Thymus (tissue), 11 donors: Measurements from ENCODE around the gene PPARD. TPM values are rescaled to one million over a fixed set of nuclear protein-coding genes. Genes with fewer than 3 reads are reported as not detected.

Experiments
- DNase-seq, 9 donors: peaks; one replicate each; pipeline ENCODE4 v3.0.0-alpha.2; 2013; ENCODE audit warnings: low spot score in 9 of 9, low read depth in 6 of 9, missing footprints in 1 of 9
- H3K27ac ChIP-seq, 2 donors: one replicate each; pipeline ENCODE4 v1.5.1; 2013; ENCODE audit warnings: control low read depth in 1 of 2, low read depth in 1 of 2, low read length in 1 of 2, mild to moderate bottlenecking in 1 of 2, moderate library complexity in 1 of 2
- H3K27me3 ChIP-seq, 2 donors: one replicate each; pipeline ENCODE4 v1.5.1; 2013; ENCODE audit warnings: low read length in 1 of 2; ENCODE audit not compliant: control insufficient read depth in 2 of 2, insufficient read depth in 1 of 2
- H3K36me3 ChIP-seq, 2 donors: one replicate each; pipeline ENCODE4 v1.5.1; 2013; ENCODE audit warnings: low read length in 1 of 2, mild to moderate bottlenecking in 1 of 2, moderate library complexity in 1 of 2; ENCODE audit not compliant: control insufficient read depth in 2 of 2, insufficient read depth in 2 of 2
- H3K4me1 ChIP-seq, 2 donors: one replicate each; pipeline ENCODE4 v1.5.1; 2013; ENCODE audit warnings: low read length in 2 of 2; ENCODE audit not compliant: control insufficient read depth in 2 of 2, insufficient read depth in 2 of 2
- H3K4me3 ChIP-seq, 2 donors: one replicate each; pipeline ENCODE4 v1.5.1; 2013; ENCODE audit warnings: low read length in 2 of 2, control low read depth in 1 of 2, mild to moderate bottlenecking in 1 of 2
- H3K9me3 ChIP-seq, 2 donors: one replicate each; pipeline ENCODE4 v1.5.1; 2013; ENCODE audit warnings: low read length in 1 of 2, mild to moderate bottlenecking in 1 of 2; ENCODE audit not compliant: control insufficient read depth in 2 of 2, insufficient read depth in 1 of 2
- WGBS: extraction: QIAGEN DNeasy Blood & Tissue Kit; methylation state at CpG from one replicate; pipeline ENCODE4 v1.1.7; 2013; 5-methylcytosine and 5-hydroxymethylcytosine counted together
- polyA plus RNA-seq: library from polyadenylated mRNA; stranded (reverse); fragments of 200-250 nt; gene quantifications from one replicate; pipeline ENCODE4 v1.2.3, GENCODE V29; 2013
- total RNA-seq: library from RNA; stranded (reverse); fragments of 120-200 nt; gene quantifications from one replicate; pipeline ENCODE4 v1.2.4, GENCODE V29; 2013
- donor health status: healthy.

Gene PPARD
- total and polyA plus RNA-seq, 2 donors = 2.3 to 15.8 TPM

- no peak for DNase-seq
- Histone ChIP-seq H3K4me1 (peaks cover 9 to 14% of the 10 kb centered on the region in 2 donors), H3K36me3 (no peaks in the 10 kb centered on the region), H3K27me3 (no peaks in the 10 kb centered on the region), H3K27ac (no peak overlapping the region), H3K9me3 (no peaks in the 10 kb centered on the region), H3K4me3 (no peak overlapping the region)
- WGBS = 53% methylated on average over 9 of the region's 9 CpGs
Observed at GRCh38 chr6:35370785-35371493, 28.6 kb downstream of the PPARD start.

GRCh38 chr6:35371494-35372262, 29.3 kb downstream of the PPARD start:
- 92% methylated on average over 8 of the region's 8 CpGs for WGBS
- Histone ChIP-seq H3K27me3 (no peaks in the 10 kb centered on the region), H3K9me3 (no peaks in the 10 kb centered on the region), H3K36me3 (no peaks in the 10 kb centered on the region), H3K4me1 (peaks cover 9 to 14% of the 10 kb centered on the region in 2 donors), H3K27ac (no peak overlapping the region), H3K4me3 (no peak overlapping the region)
- no peak for DNase-seq

GRCh38 chr6:35372633-35373032, 30.3 kb downstream of the PPARD start:
- peaks cover 9 to 14% of the 10 kb centered on the region in 2 donors for H3K4me1 ChIP-seq
- no peaks in the 10 kb centered on the region for H3K9me3 ChIP-seq
- no peaks in the 10 kb centered on the region for H3K27me3 ChIP-seq
- H3K4me3 ChIP-seq = no peak overlapping the region
- H3K36me3 ChIP-seq = no peaks in the 10 kb centered on the region
- no peak for DNase-seq
- no peak overlapping the region for H3K27ac ChIP-seq

- H3K9me3 ChIP-seq = no peaks in the 10 kb centered on the region
- 78% methylated on average over 2 of the region's 2 CpGs for WGBS
- DNase-seq = no peak
- H3K36me3 ChIP-seq = no peaks in the 10 kb centered on the region
- no peaks in the 10 kb centered on the region for H3K4me1 ChIP-seq
- H3K4me3 ChIP-seq = no peak overlapping the region
- H3K27me3 ChIP-seq = no peaks in the 10 kb centered on the region
- H3K27ac ChIP-seq = no peak overlapping the region
Observed at GRCh38 chr6:35376281-35376680, 33.9 kb downstream of the PPARD start.

- H3K27ac ChIP-seq = no peak overlapping the region
- H3K36me3 ChIP-seq = no peaks in the 10 kb centered on the region
- no peak overlapping the region for H3K4me3 ChIP-seq
- no peak for DNase-seq
- H3K9me3 ChIP-seq = no peaks in the 10 kb centered on the region
- 93% methylated on average over 7 of the region's 7 CpGs for WGBS
- no peaks in the 10 kb centered on the region for H3K4me1 ChIP-seq
- H3K27me3 ChIP-seq = no peaks in the 10 kb centered on the region
Observed at GRCh38 chr6:35377002-35377401, 34.6 kb downstream of the PPARD start.

GRCh38 chr6:35378261-35378660, 35.9 kb downstream of the PPARD start:
- Histone ChIP-seq H3K4me3 (no peak overlapping the region), H3K27ac (no peak overlapping the region), H3K36me3 (no peaks in the 10 kb centered on the region), H3K9me3 (peaks cover 0 to 5% of the 10 kb centered on the region in 2 donors), H3K4me1 (no peaks in the 10 kb centered on the region), H3K27me3 (no peaks in the 10 kb centered on the region)
- WGBS = 97% methylated on average over 2 of the region's 2 CpGs
- no peak for DNase-seq

- no peaks in the 10 kb centered on the region for H3K27me3 ChIP-seq
- no peak overlapping the region for H3K4me3 ChIP-seq
- H3K9me3 ChIP-seq = peaks cover 0 to 5% of the 10 kb centered on the region in 2 donors
- WGBS = over 99% methylated on average over 6 of the region's 6 CpGs
- no peak overlapping the region for H3K27ac ChIP-seq
- no peak for DNase-seq
- H3K4me1 ChIP-seq = no peaks in the 10 kb centered on the region
- no peaks in the 10 kb centered on the region for H3K36me3 ChIP-seq
Observed at GRCh38 chr6:35381132-35381531, 38.8 kb downstream of the PPARD start.

- no peaks in the 10 kb centered on the region for H3K36me3 ChIP-seq
- H3K9me3 ChIP-seq = peaks cover 0 to 5% of the 10 kb centered on the region in 2 donors
- H3K4me3 ChIP-seq = no peak overlapping the region
- 91% methylated on average over 6 of the region's 6 CpGs for WGBS
- no peak overlapping the region for H3K27ac ChIP-seq
- H3K27me3 ChIP-seq = no peaks in the 10 kb centered on the region
- H3K4me1 ChIP-seq = no peaks in the 10 kb centered on the region
- DNase-seq = no peak
Observed at GRCh38 chr6:35382015-35382414, 39.7 kb downstream of the PPARD start.

GRCh38 chr6:35385457-35386202, 43.3 kb downstream of the PPARD start:
- WGBS = 94% methylated on average over 12 of the region's 14 CpGs
- peaks cover 0 to 5% of the 10 kb centered on the region in 2 donors for H3K9me3 ChIP-seq
- H3K27me3 ChIP-seq = no peaks in the 10 kb centered on the region
- H3K36me3 ChIP-seq = no peaks in the 10 kb centered on the region
- peaks cover 0 to under 1% of the 10 kb centered on the region in 2 donors for H3K4me1 ChIP-seq
- H3K4me3 ChIP-seq = no peak overlapping the region
- no peak for DNase-seq
- no peak overlapping the region for H3K27ac ChIP-seq
